SIG-M5 treated with dmso at 0.1 percent for 504 hours (cell line): Measurements from ENCODE around the gene GOLGA6L2.
"Not testable (repeated sequence)": the region's sequence is repeated elsewhere in the genome, so short reads cannot be mapped to it uniquely, and the experiment has no call there.

ENCODE experiments used
- DNase-seq: peaks from one replicate; lab custom pipeline; 2025; ENCODE audit not compliant: unreplicated experiment; lab: John Stamatoyannopoulos, UW

The GOLGA6L2 gene

GRCh38 chr15:23424111-23424904 lies 22.7 kb downstream of the GOLGA6L2 start:
- DNase-seq, result no peak

DNA sequence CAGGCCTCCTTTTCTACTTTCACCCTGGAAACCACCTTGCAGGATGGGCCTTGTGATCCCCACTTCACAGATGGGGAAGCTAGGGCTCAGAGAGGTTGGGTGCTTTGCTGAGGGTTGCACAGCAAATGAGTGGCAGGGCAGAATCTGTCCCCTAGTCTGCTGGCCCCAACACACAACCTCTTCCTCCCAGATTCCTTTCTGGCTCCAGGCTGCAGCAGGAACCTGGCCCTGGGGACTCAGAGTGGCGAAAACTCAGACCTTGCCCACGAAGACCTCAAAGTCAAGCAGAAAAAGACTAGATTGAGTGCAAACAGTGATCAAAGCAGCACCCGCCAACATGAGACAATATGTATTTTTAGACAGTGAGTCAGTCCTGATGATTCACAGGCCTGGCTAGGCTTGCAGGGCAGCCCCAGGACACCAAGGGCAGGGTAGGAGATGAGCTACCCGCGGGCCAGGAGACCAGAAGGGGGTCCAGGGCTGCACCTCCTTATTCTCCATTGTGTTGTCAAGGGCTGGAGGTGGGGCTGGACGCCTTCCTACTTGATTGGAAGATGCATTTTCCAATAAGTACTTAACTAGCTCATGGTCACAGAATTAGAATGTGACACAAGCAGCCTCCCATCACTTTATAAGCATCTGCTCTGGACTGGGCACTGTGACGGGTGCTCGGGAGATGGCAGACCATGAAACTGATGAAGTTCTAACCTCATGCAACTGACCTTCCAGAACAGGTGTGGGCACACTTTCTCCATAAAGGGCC lies 23.9 kb downstream of the GOLGA6L2 start:
- DNase-seq, result no peak

GRCh38 chr15:23422099-23422945 lies 24.7 kb downstream of the GOLGA6L2 start:
- DNase-seq, result no peak

GRCh38 chr15:23420806-23421575 lies 26.1 kb downstream of the GOLGA6L2 start:
- no peak for DNase-seq

DNA sequence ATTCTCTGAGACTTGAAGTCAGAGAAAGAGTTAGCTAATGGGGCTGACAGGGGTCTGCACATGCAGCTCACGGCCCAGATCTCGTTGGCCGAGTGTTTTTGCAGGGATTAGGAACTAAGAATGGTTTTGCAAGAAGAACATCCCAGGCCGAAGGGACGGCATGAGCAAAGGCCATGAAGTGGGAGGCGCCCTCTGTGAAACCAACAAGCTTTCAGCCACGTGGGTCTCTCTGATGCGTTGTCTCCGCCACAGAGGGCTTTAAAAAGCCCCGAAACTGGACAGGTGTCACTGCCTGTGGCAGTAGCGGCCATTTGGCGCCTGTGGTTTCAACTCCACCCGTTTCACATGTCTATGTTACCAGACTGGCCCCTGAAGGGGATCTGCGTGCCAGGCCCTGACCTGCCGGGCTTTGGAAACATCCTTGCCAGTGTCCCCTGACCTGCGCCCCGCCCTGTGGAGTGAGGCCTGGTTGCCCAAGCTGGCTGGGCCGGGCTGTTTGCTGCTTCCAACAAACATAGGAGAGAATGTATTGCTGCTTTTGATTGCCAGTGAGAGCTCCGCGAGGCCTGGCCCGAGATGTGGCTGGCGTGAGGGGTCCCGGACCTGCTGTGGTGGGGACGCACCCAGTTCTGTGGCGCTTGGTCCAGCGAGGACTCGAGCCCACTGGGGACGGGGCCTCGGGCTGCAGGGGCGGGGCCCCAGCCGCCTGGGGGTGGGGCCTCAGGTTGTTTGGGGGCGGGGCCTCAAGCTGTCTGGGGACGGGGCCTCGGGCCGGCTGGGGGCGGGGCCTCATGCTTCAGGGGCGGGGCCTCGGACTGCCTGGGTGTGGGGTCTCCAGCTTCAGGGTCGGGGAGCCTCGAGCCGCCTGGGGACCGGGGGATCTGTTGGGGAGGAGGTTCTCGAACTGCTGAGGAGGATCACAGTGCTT lies 30.4 kb downstream of the GOLGA6L2 start:
- no peak for DNase-seq

DNA sequence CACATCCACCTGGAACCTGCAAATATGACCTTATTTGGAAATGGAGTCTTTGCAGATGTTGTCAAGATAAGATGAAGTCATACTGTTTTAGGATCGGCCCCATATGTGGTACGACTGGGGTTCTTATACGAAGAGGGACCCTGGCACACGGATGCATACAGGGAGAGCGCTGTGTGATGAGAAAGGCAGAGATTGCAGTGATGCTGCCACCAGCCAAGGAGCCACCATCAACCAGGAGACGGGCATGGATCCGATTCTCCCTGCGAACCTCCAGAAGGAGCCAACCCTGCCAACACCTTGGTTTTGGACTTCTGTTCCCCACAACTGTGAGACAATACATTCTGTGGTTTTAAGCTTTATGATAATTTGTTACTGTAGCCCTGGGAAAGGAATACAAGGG lies 31.2 kb downstream of the GOLGA6L2 start:
- not testable (repeated sequence) for DNase-seq

GRCh38 chr15:23415321-23415865 lies 31.6 kb downstream of the GOLGA6L2 start:
- DNase-seq, result no peak

GRCh38 chr15:23412881-23413600 lies 34.0 kb downstream of the GOLGA6L2 start:
- DNase-seq, result not testable (repeated sequence)

DNA sequence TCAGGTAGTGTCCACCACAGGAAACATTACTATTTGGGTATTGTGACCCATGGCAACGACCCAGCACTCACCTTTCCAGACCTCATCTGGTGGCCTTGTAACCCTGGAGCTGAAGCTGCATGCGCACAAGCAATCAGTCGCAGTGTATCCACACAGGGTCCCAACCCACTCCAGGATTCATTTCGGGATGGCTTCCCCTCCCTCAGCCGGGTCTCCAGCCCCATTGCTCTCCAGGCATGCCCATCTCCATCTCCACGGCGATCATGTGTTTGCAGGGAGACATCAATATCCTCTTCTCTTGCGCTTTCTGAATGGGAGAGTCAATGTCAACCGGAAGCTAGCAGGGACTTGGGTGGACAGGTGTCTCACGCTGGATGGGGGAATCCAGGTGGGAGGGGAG lies 35.2 kb downstream of the GOLGA6L2 start:
- no peak for DNase-seq

DNA sequence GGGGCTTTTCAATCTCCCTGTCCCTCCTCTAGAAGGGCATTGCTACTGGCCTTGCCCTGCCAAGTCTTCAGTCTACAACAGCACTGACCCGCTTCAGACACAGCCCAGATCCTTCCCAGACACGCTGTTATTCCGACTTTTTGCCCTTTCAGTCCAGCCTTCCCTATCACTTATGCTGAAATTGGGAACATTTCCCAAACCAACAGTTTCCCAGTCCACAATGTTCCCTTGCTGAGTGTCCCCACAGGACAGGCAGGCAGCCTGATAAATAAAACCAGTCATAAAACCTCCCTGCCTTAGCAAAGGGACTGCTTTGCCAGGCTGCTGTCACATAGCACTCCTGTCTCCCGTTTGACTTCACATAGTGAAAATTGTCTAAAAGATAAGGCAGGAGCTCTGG lies 43.5 kb downstream of the GOLGA6L2 start:
- no peak for DNase-seq

DNA sequence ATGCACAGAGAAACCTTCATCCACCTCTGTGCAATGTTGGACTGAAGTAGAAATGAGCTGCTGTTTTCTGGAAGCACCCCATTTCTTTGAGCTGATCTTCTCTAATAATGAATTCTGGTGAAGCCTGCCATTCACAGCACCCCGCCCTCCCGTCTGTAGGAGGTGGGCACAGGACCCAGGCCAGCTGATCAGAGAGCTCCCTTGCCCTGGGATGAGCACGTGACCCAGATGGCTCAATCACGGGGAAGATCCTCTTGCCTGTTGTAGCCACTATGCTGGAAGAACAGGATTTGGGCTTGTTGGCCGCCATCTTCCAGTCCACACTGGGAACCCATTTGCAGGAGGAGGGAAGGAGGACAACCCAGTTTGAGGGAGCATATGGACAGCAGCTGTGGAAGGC lies 44.5 kb downstream of the GOLGA6L2 start:
- DNase-seq, result no peak

DNA sequence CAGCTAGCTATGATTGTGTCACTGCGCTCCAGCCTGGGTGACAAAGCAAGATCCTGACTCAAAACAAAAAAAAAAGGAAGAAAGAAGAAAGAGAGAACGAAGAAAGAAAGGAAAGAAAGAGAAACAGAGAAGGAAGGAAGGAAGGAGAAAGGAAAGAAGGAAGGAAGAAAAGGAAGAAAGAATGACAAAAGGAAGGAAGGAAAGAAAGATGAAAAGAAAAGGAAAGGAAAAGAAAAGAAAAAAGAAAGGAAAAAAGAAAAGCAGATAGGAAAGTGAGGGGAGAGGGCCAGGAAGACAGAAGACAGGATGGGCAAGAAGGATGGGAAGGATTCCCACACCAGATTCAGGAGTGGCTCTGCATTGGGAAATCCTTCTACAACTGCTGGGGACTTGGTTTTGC lies 44.9 kb downstream of the GOLGA6L2 start:
- DNase-seq, result no peak

DNA sequence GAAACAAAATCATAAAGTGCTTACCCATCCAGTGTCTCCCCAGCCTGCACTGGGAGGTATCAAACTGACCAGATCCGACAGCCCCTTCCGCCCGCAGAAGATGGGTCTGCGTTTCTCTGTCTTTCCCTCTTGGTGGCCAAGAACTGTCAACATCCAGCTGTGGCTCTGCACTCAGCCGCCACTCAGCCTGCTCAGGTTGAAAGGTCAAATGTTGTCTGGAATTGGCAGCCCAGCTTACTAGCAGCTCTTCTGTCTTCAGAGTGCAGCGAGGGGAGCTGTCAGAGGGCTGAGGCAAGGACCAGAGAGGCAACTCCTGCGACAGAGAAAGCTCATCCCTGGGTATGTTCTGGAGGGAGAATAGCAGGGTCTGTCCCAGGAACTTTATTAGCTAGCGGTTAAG lies 45.4 kb downstream of the GOLGA6L2 start:
- no peak for DNase-seq

DNA sequence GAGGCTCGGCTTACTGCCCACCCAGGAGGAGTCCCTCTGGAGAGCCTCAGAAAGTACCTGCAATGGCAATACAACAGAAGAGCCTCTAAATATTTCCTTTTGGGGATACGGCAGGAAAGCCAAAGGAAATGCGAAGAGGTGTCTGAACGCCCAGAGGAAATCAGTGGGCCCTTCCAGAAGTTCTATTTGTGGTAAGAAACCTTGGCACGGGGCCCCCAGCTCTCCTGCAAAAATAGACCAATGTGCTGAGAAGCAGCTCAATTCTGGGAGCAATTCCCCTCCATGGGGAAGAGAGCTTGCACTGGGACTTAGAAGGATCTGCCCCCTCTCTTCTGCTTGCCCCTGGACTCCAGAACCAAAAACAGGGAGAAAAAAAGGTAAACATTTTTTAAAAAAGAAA lies 47.8 kb downstream of the GOLGA6L2 start:
- DNase-seq, result not testable (repeated sequence)

DNA sequence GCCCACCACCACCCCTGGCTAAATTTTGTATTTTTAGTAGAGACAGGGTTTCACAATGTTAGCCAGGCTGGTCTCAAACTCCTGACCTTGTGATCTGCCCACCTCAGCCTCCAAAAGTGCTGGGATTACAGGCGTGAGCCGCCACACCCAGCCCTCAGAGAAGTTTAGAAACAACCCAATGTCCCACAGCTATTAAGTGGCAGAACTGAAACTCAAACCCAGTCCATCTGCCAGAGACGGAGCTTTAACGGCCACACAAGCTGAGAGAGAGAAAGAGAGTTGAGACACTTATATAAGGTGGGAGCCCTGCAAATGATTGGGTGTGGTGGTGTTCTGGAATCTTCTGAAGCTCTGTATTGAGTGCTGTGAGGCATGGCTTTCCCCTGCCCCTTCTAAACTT lies 48.7 kb downstream of the GOLGA6L2 start:
- DNase-seq, result not testable (repeated sequence)

- DNase-seq, result no peak
Measured at GRCh38 chr15:23397779-23398178, 49.3 kb downstream of the GOLGA6L2 start.

- no peak for DNase-seq
Measured at GRCh38 chr15:23395832-23396231, 51.2 kb downstream of the GOLGA6L2 start.

DNA sequence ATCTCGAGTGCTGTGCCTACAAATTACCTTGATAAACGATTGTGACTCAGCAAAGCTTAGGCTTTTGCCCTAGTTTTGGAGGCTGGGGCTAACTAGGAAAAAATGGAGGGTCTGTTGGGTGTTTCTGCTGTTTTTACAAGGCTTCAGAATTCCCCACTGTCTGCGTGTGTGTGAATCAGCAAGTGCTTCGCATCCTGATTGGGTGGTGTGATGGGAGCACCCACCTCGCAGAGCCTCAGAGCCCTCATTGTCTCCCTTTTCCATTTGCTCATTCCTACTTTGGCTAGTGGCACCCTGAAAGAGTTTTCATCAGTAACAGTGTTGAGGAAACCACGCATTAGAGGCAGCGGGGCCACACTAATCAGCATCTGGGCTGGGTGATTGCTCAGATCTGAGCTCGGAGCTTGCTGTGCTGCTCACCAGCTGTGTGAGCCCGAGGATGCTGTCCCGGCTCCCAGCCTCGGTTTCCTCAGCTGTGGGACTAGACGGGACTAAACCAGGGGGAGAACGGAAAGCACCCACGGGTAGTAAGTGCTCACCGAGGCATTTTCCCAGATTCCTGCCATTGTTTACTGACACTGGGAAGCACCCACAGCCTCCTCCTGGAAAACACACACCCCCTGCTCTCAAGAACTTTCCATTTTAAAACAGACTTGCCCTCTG lies 51.9 kb downstream of the GOLGA6L2 start:
- DNase-seq, result no peak
